Endothelial cell of umbilical vein (primary cell): Measurements from ENCODE around the gene UNC5C.

Experiments used
- CTCF ChIP-seq, 2 donors: IDR thresholded peaks; 1 replicate in 1 of 2; 2 replicates in 1 of 2; pipeline ENCODE4 v1.5.1; 2011; ENCODE audit warnings: low read length in 2 of 2, mild to moderate bottlenecking in 2 of 2, moderate library complexity in 2 of 2, control low read depth in 1 of 2, inconsistent platforms in 1 of 2, low read depth in 1 of 2; ENCODE audit not compliant: insufficient read depth in 1 of 2; ENCODE audit errors: extremely low read depth in 1 of 2
- EZH2 ChIP-seq: IDR thresholded peaks from 2 replicates; pipeline ENCODE4 v1.6.1; 2012; ENCODE audit warnings: borderline replicate concordance, low read depth, mild to moderate bottlenecking, moderate library complexity, low read length, inconsistent platforms; ENCODE audit not compliant: severe bottlenecking
- GATA2 ChIP-seq: IDR thresholded peaks from 2 replicates; pipeline ENCODE4 v1.7.0; 2011; ENCODE audit warnings: low read depth, mild to moderate bottlenecking, moderate library complexity, mixed read lengths, low read length; ENCODE audit not compliant: insufficient read length, insufficient read depth
- JUN ChIP-seq: IDR thresholded peaks from 2 replicates; pipeline ENCODE4 v1.6.1; 2011; ENCODE audit warnings: borderline replicate concordance, low read depth; ENCODE audit not compliant: insufficient read length, insufficient read depth
- MAX ChIP-seq: IDR thresholded peaks from 2 replicates; pipeline ENCODE4 v1.6.1; 2011; ENCODE audit not compliant: insufficient read depth, insufficient read length
- MYC ChIP-seq: IDR thresholded peaks from one replicate; pipeline ENCODE4 v1.6.1; 2011; ENCODE audit warnings: mild to moderate bottlenecking, low read depth, low read length
- POLR2A ChIP-seq: IDR thresholded peaks from 2 replicates; pipeline ENCODE4 v1.6.1; 2012; ENCODE audit warnings: low read depth, mild to moderate bottlenecking, control low read depth, low read length
- POLR2AphosphoS5 ChIP-seq: IDR thresholded peaks from 2 replicates; pipeline ENCODE4 v1.6.1; 2012; ENCODE audit warnings: low read depth, mild to moderate bottlenecking, control low read depth, low read length, moderate library complexity; ENCODE audit not compliant: insufficient read depth

- TF ChIP-seq CTCF (IDR thresholded peaks at IDR 0.05; ENCODE audit: extremely low read depth in 1 of 2, insufficient read depth in 1 of 2, low read depth in 1 of 2, low read length in 2 of 2) = no peak
- TF ChIP-seq JUN = no peak
- TF ChIP-seq MYC = no peak
- TF ChIP-seq POLR2A = no peak
- TF ChIP-seq EZH2 = no peak
- no peak for TF ChIP-seq POLR2AphosphoS5
- no peak for TF ChIP-seq MAX
- TF ChIP-seq GATA2 = no peak
Measured at GRCh38 chr4:95343235-95343634, 205.5 kb downstream of the UNC5C start.
